Skin epidermis (tissue), 12 donors: Measurements from ENCODE around the gene MYO5A.
"Not testable (repeated sequence)": the region's sequence is repeated elsewhere in the genome, so short reads cannot be mapped to it uniquely, and the experiment has no call there.

Experiments used
- H3K27ac ChIP-seq, 21 experiments: fragments of 200-600 bp; sonication (generic) in 11 of 21; one replicate each; pipeline ENCODE4 v1.5.0; 2020; ENCODE audit warnings: mild to moderate bottlenecking in 3 of 21, inconsistent platforms in 2 of 21, moderate library complexity in 2 of 21
- H3K4me3 ChIP-seq, 7 experiments: fragments of 200-600 bp; sonication (generic) in 2 of 7; one replicate each; pipeline ENCODE4 v1.5.0; 2020; ENCODE audit warnings: inconsistent platforms in 2 of 7, mild to moderate bottlenecking in 2 of 7, moderate library complexity in 1 of 7

MYO5A gene

GRCh38 chr15:52528564-52529340 is at the start of gene MYO5A:
TSS of gene MYO5A (minus strand) at chr15:52528880. CDS start at chr15:52528806, 74 bp downstream.
- Histone ChIP-seq H3K27ac (peak within 1 kb of the TSS; percentile 74 to 96 (median 89)), H3K4me3 (peak within 1 kb of the TSS; percentile 62 to 94 (median 86))

- H3K27ac ChIP-seq, result no peak overlapping the region
- H3K4me3 ChIP-seq, result no peak overlapping the region
Observed at GRCh38 chr15:52576692-52577091, 48.0 kb upstream of the MYO5A start.

DNA sequence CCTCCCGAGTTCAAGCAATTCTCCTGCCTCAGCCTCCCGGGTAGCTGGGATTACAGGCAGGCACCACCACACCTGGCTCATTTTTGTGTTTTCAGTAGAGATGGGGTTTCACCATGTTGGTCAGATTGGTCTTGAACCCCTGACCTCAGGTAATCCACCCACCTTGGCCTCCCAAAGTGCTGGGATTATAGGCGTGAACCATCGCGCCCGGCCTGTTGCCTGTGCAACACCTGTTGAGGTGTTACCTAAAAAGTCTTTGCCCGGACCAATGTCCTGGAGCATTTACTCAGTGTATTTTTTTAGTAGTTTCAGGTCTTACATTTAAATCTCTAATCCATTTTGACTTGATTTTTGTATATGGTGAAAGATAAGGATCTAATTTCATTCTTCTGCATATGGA is 46.9 kb upstream of the MYO5A start:
- H3K4me3 ChIP-seq, H3K27ac ChIP-seq: not testable (repeated sequence)

DNA sequence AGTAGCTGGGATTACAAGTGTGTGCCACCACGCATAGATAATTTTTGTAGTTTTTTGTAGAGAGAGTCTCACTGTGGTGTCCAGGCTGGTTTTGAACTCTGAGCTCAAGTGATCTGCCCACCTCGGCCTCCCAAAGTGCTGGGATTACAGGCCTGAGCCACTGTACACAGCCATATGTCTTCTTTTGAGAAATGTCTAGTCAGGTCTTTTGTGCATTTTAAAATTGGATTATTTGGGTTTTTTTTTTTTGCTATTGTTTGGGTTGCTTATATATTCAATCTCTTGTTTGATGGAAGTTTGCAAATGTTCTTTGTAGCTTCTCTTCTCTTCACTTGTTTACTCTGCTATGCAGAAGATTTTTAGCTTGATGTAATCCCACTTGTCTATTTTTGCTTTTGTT is 46.4 kb upstream of the MYO5A start:
- H3K4me3 ChIP-seq, result no peak overlapping the region
- H3K27ac ChIP-seq, result no peak overlapping the region

DNA sequence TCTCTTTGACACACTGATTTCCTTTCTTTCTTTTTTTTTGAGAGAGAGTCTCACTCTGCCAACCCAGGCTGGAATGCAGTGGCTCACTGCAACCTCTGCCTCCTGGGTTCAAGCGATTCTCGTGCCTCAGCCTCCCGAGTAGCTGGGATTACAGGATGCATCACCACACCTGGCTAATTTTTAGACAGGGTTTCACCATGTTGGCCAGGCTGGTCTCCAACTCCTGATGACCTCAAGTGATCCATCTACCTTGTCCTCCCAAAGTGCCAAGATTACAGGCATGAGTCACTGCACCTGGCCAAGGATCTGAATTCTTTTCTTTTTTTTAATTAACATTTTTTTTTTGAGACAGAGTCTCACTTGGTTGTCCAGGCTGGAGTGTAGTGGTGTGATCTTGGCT is 45.9 kb upstream of the MYO5A start:
- H3K27ac ChIP-seq, result not testable (repeated sequence)

DNA sequence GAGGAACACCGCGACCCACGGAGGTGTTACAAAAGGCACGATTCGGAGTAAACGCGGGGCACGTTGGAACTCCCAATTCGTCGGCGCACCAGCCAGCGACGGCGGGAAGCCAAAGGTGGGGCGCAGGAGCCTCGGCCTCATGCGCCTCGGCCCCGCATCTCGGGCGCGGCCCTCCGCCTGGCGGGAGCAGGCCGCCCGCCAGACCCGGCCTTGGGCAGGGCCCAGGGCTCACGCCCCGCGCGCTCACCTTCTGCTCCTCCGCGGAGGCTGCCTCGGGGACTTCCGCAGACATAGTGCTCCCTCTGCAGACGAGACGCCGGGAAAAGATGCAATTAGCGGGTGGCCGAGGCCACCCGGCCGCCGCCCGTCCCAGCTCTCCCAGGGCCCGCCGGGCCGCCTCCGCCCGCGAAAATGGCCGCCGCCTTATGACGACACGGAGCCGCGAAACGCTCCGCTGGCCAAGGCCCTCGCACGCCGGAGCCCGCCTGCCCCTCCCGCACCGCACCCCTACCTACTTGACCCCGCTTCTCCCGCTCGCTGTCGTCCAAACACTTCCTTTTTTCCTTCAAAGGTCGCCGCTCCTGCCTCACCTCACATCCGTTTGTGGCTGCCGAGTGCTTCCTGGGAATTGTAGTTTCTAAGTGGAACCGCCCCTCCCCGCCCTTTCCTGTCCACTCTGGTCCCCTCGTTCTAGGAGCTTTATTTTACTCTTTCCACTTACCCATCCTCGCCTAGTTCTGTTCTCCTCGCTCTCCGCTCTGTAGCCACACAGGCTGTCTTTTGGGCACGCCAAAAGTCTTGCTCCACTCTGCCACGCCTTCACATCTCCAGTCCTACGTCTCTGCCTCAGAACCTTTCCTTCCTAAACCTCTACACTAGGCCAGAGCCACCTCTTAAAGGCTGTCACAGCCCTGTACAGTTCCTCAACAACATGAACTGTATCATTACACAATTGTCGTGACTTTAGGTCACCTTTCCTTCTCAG is 40.2 kb upstream of the MYO5A start, which contains the start of gene ARPP19:
Gene ARPP19, minus strand, starts transcription at position 430 of the 985 bp plus-strand sequence. Its CDS starts 138 bp downstream, at position 292.
- Histone ChIP-seq H3K4me3 (peak within 1 kb of the TSS; percentile 49 to 77 (median 69)), H3K27ac (peak within 1 kb of the TSS; percentile 83 to 99 (median 94))

More for the DNA sequence above, 45.9 kb upstream of the MYO5A start:
- not testable (repeated sequence) for H3K4me3 ChIP-seq

- Histone ChIP-seq H3K4me3 (peak overlapping the region; percentile 49 to 77 (median 69)), H3K27ac (peak overlapping the region; percentile 83 to 99 (median 94))
Observed at GRCh38 chr15:52567871-52568600, 39.4 kb upstream of the MYO5A start.

DNA sequence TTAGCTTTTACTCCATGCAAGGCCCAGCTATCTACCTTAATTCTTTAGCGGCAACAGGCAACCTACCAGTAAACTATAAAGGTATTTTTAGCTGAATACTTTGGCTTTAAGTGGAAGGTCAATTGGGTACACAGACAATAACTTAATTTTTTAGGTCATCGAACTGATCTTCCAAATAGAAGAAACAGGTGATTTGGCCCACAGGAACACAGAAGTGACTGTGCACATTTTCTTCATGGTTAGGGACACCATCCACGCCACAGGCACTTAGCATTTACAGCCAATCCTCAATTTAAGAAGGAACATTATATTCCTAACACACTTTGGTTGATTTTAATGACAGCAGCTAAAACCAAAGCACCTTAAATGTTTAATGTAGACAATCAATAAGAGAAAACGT is 38.2 kb upstream of the MYO5A start:
- H3K27ac ChIP-seq, result peak overlapping the region in 5 of 21 experiments; percentile 17 to 99 (median 95)

GRCh38 chr15:52565417-52566358 is 37.0 kb upstream of the MYO5A start:
- H3K4me3 ChIP-seq, result not testable (repeated sequence)
- H3K27ac ChIP-seq, result peak overlapping the region in 1 of 21 experiments; percentile 21

More for the DNA sequence above, 38.2 kb upstream of the MYO5A start:
- peak overlapping the region in 5 of 7 experiments; percentile 49 to 77 (median 73) for H3K4me3 ChIP-seq

DNA sequence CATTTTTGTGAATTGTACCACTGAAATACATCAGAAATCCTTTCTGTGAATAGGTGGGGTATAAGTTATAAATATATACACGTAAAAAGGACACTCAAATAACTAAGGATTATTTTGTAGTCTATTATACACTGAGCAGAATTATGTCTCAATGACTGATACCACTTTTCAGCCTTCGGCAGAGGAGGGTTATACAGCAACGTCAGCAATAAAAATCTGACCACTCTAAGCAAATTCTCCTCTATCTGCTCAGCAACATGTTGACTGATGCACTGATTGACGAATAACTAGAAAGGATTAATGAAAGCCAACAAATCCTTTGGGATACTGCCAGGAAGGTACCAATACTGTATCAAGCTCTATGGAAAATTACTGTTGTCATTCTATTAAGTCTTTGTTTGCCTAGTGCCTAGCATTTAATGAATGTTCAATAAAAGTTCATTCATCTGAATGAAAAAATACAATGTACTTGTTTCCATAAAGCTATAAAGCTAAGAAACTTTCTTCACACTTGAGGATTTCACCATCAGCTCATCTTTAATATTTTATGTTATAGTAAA is 34.9 kb upstream of the MYO5A start:
- H3K27ac ChIP-seq, result no peak overlapping the region

DNA sequence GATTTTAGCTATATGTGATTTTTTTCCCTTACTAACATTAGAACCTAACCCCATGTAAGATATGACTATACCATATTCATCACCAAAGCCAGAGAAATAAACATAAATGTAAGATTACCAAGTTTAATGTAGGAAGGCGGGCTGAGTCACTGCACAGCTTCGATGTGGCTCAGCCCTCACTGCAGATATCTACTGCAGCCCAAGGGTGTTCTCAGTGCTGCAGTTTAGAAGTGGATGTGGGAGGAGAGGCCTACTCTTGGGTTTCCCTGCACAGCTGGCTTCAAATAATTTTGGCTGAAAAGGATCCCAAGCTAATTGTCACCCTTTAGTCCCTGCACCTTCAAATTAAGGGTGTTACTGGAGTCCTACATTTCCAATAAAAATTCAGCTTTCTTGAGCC is 30.9 kb upstream of the MYO5A start:
- no peak overlapping the region for H3K4me3 ChIP-seq
- peak overlapping the region in 2 of 21 experiments; percentile 3 to 4 for H3K27ac ChIP-seq

More for the DNA sequence above, 34.9 kb upstream of the MYO5A start:
- H3K4me3 ChIP-seq, result no peak overlapping the region

DNA sequence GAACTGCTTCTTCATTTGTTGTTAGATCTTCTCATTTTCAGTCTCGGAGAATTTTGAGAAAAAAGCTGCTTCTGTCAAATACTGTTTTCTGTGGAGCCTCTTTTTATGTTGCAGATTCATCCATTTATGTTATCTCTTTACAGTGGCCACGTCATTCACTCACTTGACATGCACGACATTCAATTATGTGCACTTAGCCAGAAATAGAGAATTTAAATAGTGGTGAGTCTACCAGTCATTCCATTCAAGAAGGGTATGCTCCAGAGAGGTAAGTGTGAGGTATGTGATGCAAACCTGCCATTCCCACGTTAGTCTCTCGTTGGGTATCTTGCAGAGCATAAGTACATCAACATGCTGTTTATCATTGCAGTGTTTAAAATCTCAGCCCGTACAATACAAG is 30.3 kb upstream of the MYO5A start:
- H3K4me3 ChIP-seq, result no peak overlapping the region
- peak overlapping the region in 5 of 21 experiments; percentile 3 to 64 (median 40) for H3K27ac ChIP-seq

GRCh38 chr15:52558196-52558595 is 29.5 kb upstream of the MYO5A start:
- peak overlapping the region in 8 of 21 experiments; percentile 3 to 68 (median 44) for H3K27ac ChIP-seq
- H3K4me3 ChIP-seq, result no peak overlapping the region

GRCh38 chr15:52557274-52557641 is 28.6 kb upstream of the MYO5A start:
- Histone ChIP-seq H3K4me3 (no peak overlapping the region), H3K27ac (peak overlapping the region in 5 of 21 experiments; percentile 3 to 64 (median 26))

DNA sequence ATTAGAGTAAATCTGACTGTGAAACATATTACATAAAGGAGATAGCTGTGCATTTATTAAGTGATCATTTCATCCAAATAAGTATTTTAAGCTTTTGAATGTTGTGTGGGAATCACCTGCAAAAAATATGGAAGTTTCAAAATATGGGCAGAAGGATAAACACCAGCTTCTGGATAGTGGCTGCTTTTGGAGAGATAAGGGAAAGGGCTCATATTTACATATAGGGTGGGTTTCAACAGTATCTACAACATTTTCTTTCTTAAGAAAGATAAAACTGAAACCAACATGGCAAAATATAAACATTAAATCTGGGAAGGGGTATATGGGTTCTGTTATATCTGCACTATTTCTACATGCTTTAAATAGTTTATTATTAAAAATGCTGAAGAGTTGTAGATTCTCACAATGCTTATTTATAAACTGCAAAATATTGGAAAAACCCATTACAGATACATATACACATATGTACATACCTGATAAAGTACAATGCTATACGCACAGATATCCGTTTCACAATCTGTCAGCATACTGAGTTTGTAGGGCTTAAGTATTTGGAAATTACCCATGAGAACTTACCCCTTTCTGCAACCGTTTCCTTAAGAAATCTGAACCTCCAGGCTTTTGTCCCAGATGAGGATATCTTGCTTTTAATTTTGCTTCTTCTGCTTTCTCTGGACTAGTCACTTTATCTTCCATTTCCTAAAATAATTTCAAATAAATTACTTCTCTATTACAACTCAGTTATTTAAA is 28.0 kb upstream of the MYO5A start:
- Histone ChIP-seq H3K27ac (peak overlapping the region in 4 of 21 experiments; percentile 14 to 64 (median 33)), H3K4me3 (no peak overlapping the region)

DNA sequence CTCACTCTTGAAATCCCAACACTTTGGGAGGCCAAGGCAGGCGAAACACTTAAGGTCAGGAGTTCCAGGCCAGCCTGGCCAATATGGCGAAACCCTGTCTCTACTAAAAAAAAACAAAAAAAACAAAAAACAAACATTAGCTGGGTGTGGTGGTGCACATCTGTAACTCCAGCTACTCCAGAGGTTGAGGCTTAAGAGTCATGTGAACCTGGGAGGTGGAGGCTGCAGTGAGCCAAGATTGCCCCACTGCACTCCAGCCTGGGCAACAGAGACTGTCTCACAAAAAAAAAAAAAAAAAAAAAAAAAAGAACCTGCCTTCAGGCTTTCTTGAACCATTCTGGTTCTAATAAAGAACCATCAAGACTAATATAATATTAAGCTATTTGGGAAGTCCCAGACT is 23.6 kb upstream of the MYO5A start:
- Histone ChIP-seq H3K27ac (peak overlapping the region in 8 of 21 experiments; percentile 8 to 56 (median 42)), H3K4me3 (no peak overlapping the region)

- peak overlapping the region in 8 of 21 experiments; percentile 8 to 56 (median 42) for H3K27ac ChIP-seq
- H3K4me3 ChIP-seq, result no peak overlapping the region
Observed at GRCh38 chr15:52551762-52552161, 23.1 kb upstream of the MYO5A start.
